ENCODE results near the gene C3orf80.
"Not testable (repeated sequence)": the region's sequence is repeated elsewhere in the genome, so short reads cannot be mapped to it uniquely, and the experiment has no call there.

The C3orf80 gene

GRCh38 chr3:160213191-160213590 lies 12.0 kb upstream of the C3orf80 start:
- no peak for DNase-seq (ENCODE audit: low read depth)

- no peak for DNase-seq (ENCODE audit: low read depth)
Observed at GRCh38 chr3:160217675-160218074, 7.5 kb upstream of the C3orf80 start.

- DNase-seq (ENCODE audit: low read depth) = no peak
Observed at GRCh38 chr3:160218136-160218535, 7.1 kb upstream of the C3orf80 start.

- DNase-seq (ENCODE audit: low read depth) = no peak
Observed at GRCh38 chr3:160220038-160220437, 5.2 kb upstream of the C3orf80 start.

- no peak for DNase-seq (ENCODE audit: low read depth)
Observed at GRCh38 chr3:160221019-160221418, 4.2 kb upstream of the C3orf80 start.

- no peak for DNase-seq (ENCODE audit: low read depth)
Observed at GRCh38 chr3:160224256-160224655, 966 bp upstream of the C3orf80 start.

GRCh38 chr3:160224811-160225175 lies 429 bp upstream of the C3orf80 start:
- no peak for DNase-seq (ENCODE audit: low read depth)

- no peak for DNase-seq (ENCODE audit: low read depth)
Observed at GRCh38 chr3:160226026-160226907, 1.0 kb downstream of the C3orf80 start.

GRCh38 chr3:160227419-160227818 lies 2.2 kb downstream of the C3orf80 start:
- DNase-seq (ENCODE audit: low read depth) = no peak

GRCh38 chr3:160232014-160232413 lies 6.8 kb downstream of the C3orf80 start:
- no peak for DNase-seq (ENCODE audit: low read depth)

- not testable (repeated sequence) for DNase-seq (ENCODE audit: low read depth)
Observed at GRCh38 chr3:160240719-160241118, 15.5 kb downstream of the C3orf80 start.

GRCh38 chr3:160245261-160245800 lies 20.1 kb downstream of the C3orf80 start:
- DNase-seq (ENCODE audit: low read depth) = no peak

- no peak for DNase-seq (ENCODE audit: low read depth)
Observed at GRCh38 chr3:160247766-160248165, 22.5 kb downstream of the C3orf80 start.

GRCh38 chr3:160253298-160253697 lies 28.1 kb downstream of the C3orf80 start:
- DNase-seq (ENCODE audit: low read depth) = no peak

- DNase-seq (ENCODE audit: low read depth) = no peak
Observed at GRCh38 chr3:160257606-160258005, 32.4 kb downstream of the C3orf80 start.

- no peak for DNase-seq (ENCODE audit: low read depth)
Observed at GRCh38 chr3:160259589-160259988, 34.4 kb downstream of the C3orf80 start.

GRCh38 chr3:160260587-160261270 lies 35.5 kb downstream of the C3orf80 start:
- no peak for DNase-seq (ENCODE audit: low read depth)

GRCh38 chr3:160265088-160265487 lies 39.9 kb downstream of the C3orf80 start:
- DNase-seq (ENCODE audit: low read depth) = no peak

Data from activated T-cell treated with anti-CD3 and anti-CD28 coated beads for 24 hours (primary cell).